OCI-LY7 (cell line): ENCODE data around the gene RNF8. TPM values are rescaled to one million over a fixed set of nuclear protein-coding genes. Genes with fewer than 3 reads are reported as not detected.
"Not testable (repeated sequence)": the region's sequence is repeated elsewhere in the genome, so short reads cannot be mapped to it uniquely, and the experiment has no call there.

ENCODE experiments used
- BruUV-seq: library from RNA; stranded (reverse); fragments of 400-500 nt; replicated peaks from 2 replicates; lab custom pipeline; 2021; lab: Mats Ljungman, UMichigan
- CTCF ChIA-PET: fragments of 300-600 bp; sonication (Branson Sonifier 250); formaldehyde crosslinking; loops from one replicate; lab custom pipeline; 2022; ENCODE audit warnings: antibody characterized with exemption; ENCODE audit not compliant: unreplicated experiment; lab: Charles Lee
- POLR2A ChIA-PET: fragments of 300-600 bp; sonication (Branson Sonifier 250); formaldehyde crosslinking; loops from one replicate; lab custom pipeline; 2022; ENCODE audit warnings: antibody characterized with exemption; lab: Charles Lee
- DNase-seq: peaks from one replicate; pipeline ENCODE4 v3.0.0-alpha.2; 2015; ENCODE audit warnings: low spot score
- H2AFZ ChIP-seq: fragments of 200-600 bp; sonication (generic), shearing (Covaris generic); 2 replicates; pipeline ENCODE4 v1.6.1; 2014; ENCODE audit warnings: mild to moderate bottlenecking, antibody characterized with exemption, low read length, moderate library complexity
- H3K27ac ChIP-seq: fragments of 200-600 bp; sonication (generic); 2 replicates; pipeline ENCODE4 v1.5.1; 2014; ENCODE audit warnings: mixed run types, low read depth, mild to moderate bottlenecking, moderate library complexity, low read length, inconsistent platforms; ENCODE audit not compliant: poor library complexity, severe bottlenecking
- H3K36me3 ChIP-seq: fragments of 200-600 bp; sonication (generic); 2 replicates; pipeline ENCODE4 v1.6.1; 2014; ENCODE audit warnings: mild to moderate bottlenecking, antibody characterized with exemption, low read length, moderate library complexity, mixed read lengths; ENCODE audit not compliant: insufficient read depth
- H3K4me1 ChIP-seq: fragments of 200-600 bp; sonication (generic); 2 replicates; pipeline ENCODE4 v1.5.1; 2014; ENCODE audit warnings: mild to moderate bottlenecking, low read length; ENCODE audit not compliant: insufficient read depth, poor library complexity, severe bottlenecking
- H3K4me2 ChIP-seq: fragments of 200-600 bp; sonication (generic); 2 replicates; pipeline ENCODE4 v1.6.1; 2014; ENCODE audit warnings: mild to moderate bottlenecking, low read length
- H3K4me3 ChIP-seq: fragments of 200-600 bp; sonication (generic); 2 replicates; pipeline ENCODE4 v1.5.1; 2014; ENCODE audit warnings: mild to moderate bottlenecking, low read depth, low read length; ENCODE audit not compliant: poor library complexity, severe bottlenecking
- H3K79me2 ChIP-seq: fragments of 200-600 bp; sonication (generic); 2 replicates; pipeline ENCODE4 v1.6.1; 2016; ENCODE audit warnings: low read depth, mild to moderate bottlenecking, low read length, moderate library complexity, mixed read lengths; ENCODE audit not compliant: insufficient read depth
- H3K9me2 ChIP-seq: fragments of 200-600 bp; sonication (generic); 2 replicates; pipeline ENCODE4 v1.6.1; 2016; ENCODE audit warnings: mild to moderate bottlenecking, low read length, mixed read lengths; ENCODE audit not compliant: insufficient read depth
- H3K9me3 ChIP-seq: fragments of 200-600 bp; sonication (generic); 2 replicates; pipeline ENCODE4 v1.6.1; 2014; ENCODE audit warnings: mild to moderate bottlenecking, mixed run types, low read length, mixed read lengths
- H4K20me1 ChIP-seq: fragments of 200-600 bp; sonication (generic); 2 replicates; pipeline ENCODE4 v1.6.1; 2014; ENCODE audit warnings: mild to moderate bottlenecking, antibody characterized with exemption, low read length, moderate library complexity, mixed read lengths; ENCODE audit not compliant: insufficient read depth
- CTCF ChIP-seq: fragments of 200-600 bp; sonication (generic); conservative IDR thresholded peaks from 2 replicates; pipeline ENCODE4 v1.5.1; 2014; ENCODE audit warnings: mild to moderate bottlenecking, antibody characterized with exemption, low read length, moderate library complexity, mixed read lengths
- EZH2phosphoT487 ChIP-seq: fragments of 200-600 bp; sonication (generic); IDR thresholded peaks from 2 replicates; pipeline ENCODE4 v1.6.1; 2018; ENCODE audit warnings: low read depth, borderline replicate concordance, mild to moderate bottlenecking, mixed run types, antibody characterized with exemption, low read length, moderate library complexity, mixed read lengths
- intact Hi-C: fragments of 100-400 bp; cut with micrococcal nuclease; formaldehyde crosslinking; loops from one replicate; pipeline ENCODE4 v1.10.0; 2022; ENCODE audit not compliant: unreplicated experiment
- total RNA-seq, 2 experiments: library from RNA; depleted of rRNA in 1 of 2; stranded (reverse); fragments of >200 nt in 1 of 2; shearing (Covaris generic) in 1 of 2; gene quantifications; 2 replicates each; pipeline ENCODE4 v1.2.3, GENCODE V29; 2014 to 2022

RNF8 gene
- total RNA-seq, 2 experiments from 2014 or later = 19.7 to 21.8 TPM

DNA sequence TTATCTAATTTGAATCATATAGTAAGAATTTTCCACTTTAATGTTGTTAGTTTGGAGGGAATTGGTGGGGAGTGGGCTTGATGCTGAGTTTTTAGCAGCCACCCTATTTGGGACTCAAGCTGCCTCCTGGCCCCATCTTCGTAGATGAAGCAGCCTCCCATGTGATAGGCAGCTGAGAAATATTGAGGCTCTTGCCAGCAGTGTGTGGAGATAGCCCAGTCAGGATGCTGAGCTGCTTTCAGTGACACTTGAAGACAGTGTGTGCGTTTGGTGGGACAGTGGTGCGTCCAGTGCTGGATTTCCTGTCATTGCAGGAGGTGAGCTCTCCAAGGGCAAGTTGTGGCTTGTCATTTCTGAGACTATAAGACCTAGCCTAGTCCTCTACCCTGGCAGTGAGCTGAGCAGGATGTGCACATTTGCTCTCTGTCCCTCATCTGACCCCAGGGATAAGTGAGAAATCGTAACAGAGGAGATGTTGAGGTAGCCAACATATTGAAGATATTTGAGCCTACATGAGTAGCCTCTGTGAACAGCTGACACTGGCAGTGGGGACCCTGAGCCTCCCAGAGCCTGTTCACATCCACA is 47.9 kb upstream of the RNF8 start:
- TF ChIP-seq CTCF = no peak
- no peak for TF ChIP-seq EZH2phosphoT487
- Histone ChIP-seq H3K36me3 (peaks cover 5% of the 10 kb centered on the region; the same call in 1 of the 2 replicates), H3K9me2 (no peaks in the 10 kb centered on the region), H3K9me3 (no peaks in the 10 kb centered on the region), H4K20me1 (no peaks in the 10 kb centered on the region), H3K4me2 (no peak overlapping the region), H2AFZ (no peak overlapping the region), H3K79me2 (no peaks in the 10 kb centered on the region), H3K4me3 (no peak overlapping the region), H3K27ac (no peak overlapping the region), H3K4me1 (no peaks in the 10 kb centered on the region)
- ChIA-PET POLR2A (no interaction called here), CTCF (no interaction called here)
- DNase-seq = no peak
- intact Hi-C loops = no loop called here
- no TSS peak for BruUV-seq

DNA sequence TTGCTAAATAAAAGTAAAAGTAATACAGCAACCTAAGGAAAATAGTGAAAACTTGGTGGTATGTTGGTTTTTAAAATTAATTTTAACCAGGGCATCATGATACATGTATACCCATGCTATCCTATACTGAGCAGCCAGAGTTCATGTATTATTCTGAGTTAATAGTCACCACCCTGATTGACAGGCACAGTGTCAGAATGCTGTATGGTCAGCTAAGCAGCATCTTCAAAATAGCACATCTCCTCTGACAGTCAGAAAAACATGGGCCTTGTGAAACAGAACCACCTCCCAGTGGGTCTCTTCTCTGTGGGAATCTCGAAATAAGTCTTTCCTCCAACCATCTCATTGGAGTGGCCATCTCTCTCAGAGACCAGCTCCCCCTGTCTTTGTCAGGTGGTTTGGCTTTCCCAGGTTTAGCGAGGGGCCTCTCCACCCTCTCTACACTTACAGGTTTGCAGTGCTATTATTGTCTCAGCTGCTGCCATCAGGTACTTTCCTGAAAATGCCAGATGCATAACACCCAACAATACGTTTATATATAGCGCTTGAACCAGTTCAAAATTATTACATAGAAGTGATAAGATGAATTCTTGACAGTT is 47.1 kb upstream of the RNF8 start:
- no peak for TF ChIP-seq EZH2phosphoT487
- TF ChIP-seq CTCF = 0 out of 2 replicates have a peak, but pooled peaks have one; percentile 14
- H3K79me2 ChIP-seq = no peaks in the 10 kb centered on the region
- no peak overlapping the region for H2AFZ ChIP-seq
- no TSS peak for BruUV-seq
- DNase-seq = no peak
- no peaks in the 10 kb centered on the region for H3K9me2 ChIP-seq
- H3K4me2 ChIP-seq = no peak overlapping the region
- no peaks in the 10 kb centered on the region for H3K9me3 ChIP-seq
- no peak overlapping the region for H3K27ac ChIP-seq
- intact Hi-C loops = no loop called here
- H3K4me3 ChIP-seq = no peak overlapping the region
- no peaks in the 10 kb centered on the region for H4K20me1 ChIP-seq
- POLR2A ChIA-PET = no interaction called here
- peaks cover 5% of the 10 kb centered on the region; the same call in 1 of the 2 replicates for H3K36me3 ChIP-seq
- no peaks in the 10 kb centered on the region for H3K4me1 ChIP-seq
- CTCF ChIA-PET = no interaction called here

GRCh38 chr6:37307484-37307883 is 46.3 kb upstream of the RNF8 start:
- POLR2A ChIA-PET = interaction anchor here (0.7 to 0.8 kb wide), 2 partner anchors 31 to 166 kb away, joined by 3 to 4 read pairs; no protein-coding TSS in a partner anchor
- H3K4me1 ChIP-seq, H3K4me3 ChIP-seq, H3K27ac ChIP-seq, CTCF ChIA-PET, DNase-seq, H3K79me2 ChIP-seq, BruUV-seq, H4K20me1 ChIP-seq, H3K36me3 ChIP-seq, intact Hi-C loops, H3K4me2 ChIP-seq, H3K9me3 ChIP-seq, H3K9me2 ChIP-seq, H2AFZ ChIP-seq: not testable (repeated sequence)
